MM.1S (cell line): ENCODE measurements around the gene UQCC2.
A peak's percentile ranks its signal among the peaks of the same experiment; 100 is the strongest.

ENCODE experiments used
- DNase-seq: peaks from one replicate; pipeline ENCODE4 v3.0.0-alpha.2; 2015
- H2AFZ ChIP-seq: fragments of 300-600 bp; sonication (generic); 2 replicates; pipeline ENCODE4 v1.6.0; 2016; ENCODE audit warnings: antibody characterized with exemption, low read length
- H3F3A ChIP-seq: fragments of 300-600 bp; sonication (generic); 2 replicates; pipeline ENCODE4 v1.6.1; 2016; ENCODE audit warnings: mild to moderate bottlenecking, antibody characterized with exemption, low read length, moderate library complexity, mixed read lengths; ENCODE audit not compliant: insufficient read depth
- H3K27ac ChIP-seq: fragments of 300-600 bp; sonication (generic); 2 replicates; pipeline ENCODE4 v1.5.1; 2016; ENCODE audit warnings: mild to moderate bottlenecking, low read length
- H3K27me3 ChIP-seq: fragments of 300-600 bp; sonication (generic); replicated peaks from 2 replicates; pipeline ENCODE4 v1.6.0; 2016; ENCODE audit warnings: low read length; ENCODE audit not compliant: insufficient read depth
- H3K36me3 ChIP-seq: fragments of 300-600 bp; sonication (generic); replicated peaks from 2 replicates; pipeline ENCODE4 v1.6.1; 2016; ENCODE audit warnings: mild to moderate bottlenecking, low read length, mixed read lengths; ENCODE audit not compliant: insufficient read depth
- H3K4me1 ChIP-seq: fragments of 300-600 bp; sonication (generic); 2 replicates; pipeline ENCODE4 v1.6.1; 2016; ENCODE audit warnings: low read length, mixed read lengths
- H3K4me2 ChIP-seq: fragments of 300-600 bp; sonication (generic); 2 replicates; pipeline ENCODE4 v1.6.0; 2016; ENCODE audit warnings: low read depth, low read length
- H3K4me3 ChIP-seq: fragments of 300-600 bp; sonication (generic); 2 replicates; pipeline ENCODE4 v1.5.1; 2016; ENCODE audit warnings: low read length, mixed read lengths
- H3K79me2 ChIP-seq: fragments of 300-600 bp; sonication (generic); 2 replicates; pipeline ENCODE4 v1.6.1; 2016; ENCODE audit warnings: mixed run types, low read length, mixed read lengths
- H3K9ac ChIP-seq: fragments of 300-600 bp; sonication (generic); 2 replicates; pipeline ENCODE4 v1.6.1; 2016; ENCODE audit warnings: low read length, mixed read lengths
- H3K9me2 ChIP-seq: fragments of 300-600 bp; sonication (generic); replicated peaks from 2 replicates; pipeline ENCODE4 v1.6.1; 2016; ENCODE audit warnings: mild to moderate bottlenecking, low read length, mixed read lengths; ENCODE audit not compliant: insufficient read depth
- H3K9me3 ChIP-seq: fragments of 300-600 bp; sonication (generic); replicated peaks from 2 replicates; pipeline ENCODE4 v1.6.1; 2016; ENCODE audit warnings: mild to moderate bottlenecking, low read length, mixed read lengths; ENCODE audit not compliant: insufficient read depth
- H4K20me1 ChIP-seq: fragments of 300-600 bp; sonication (generic); 2 replicates; pipeline ENCODE4 v1.6.1; 2016; ENCODE audit warnings: mild to moderate bottlenecking, low read length, moderate library complexity, mixed read lengths; ENCODE audit not compliant: insufficient read depth
- EZH2 ChIP-seq: fragments of 300-600 bp; sonication (generic); optimal IDR thresholded peaks from 2 replicates; pipeline ENCODE3; 2017; ENCODE audit warnings: low read depth, mild to moderate bottlenecking, antibody characterized with exemption, low read length, mixed read lengths
- EZH2phosphoT487 ChIP-seq: fragments of 300-600 bp; sonication (generic); IDR thresholded peaks from 2 replicates; pipeline ENCODE4 v1.6.1; 2018; ENCODE audit warnings: antibody characterized with exemption, low read length
- TF ChIP-seq, protein P1 (sequence below): fragments of 300-600 bp; sonication (generic); IDR thresholded peaks from 2 replicates; pipeline ENCODE4 v1.5.1; 2016; ENCODE audit warnings: antibody characterized with exemption, low read length, mixed read lengths

Gene UQCC2

DNA sequence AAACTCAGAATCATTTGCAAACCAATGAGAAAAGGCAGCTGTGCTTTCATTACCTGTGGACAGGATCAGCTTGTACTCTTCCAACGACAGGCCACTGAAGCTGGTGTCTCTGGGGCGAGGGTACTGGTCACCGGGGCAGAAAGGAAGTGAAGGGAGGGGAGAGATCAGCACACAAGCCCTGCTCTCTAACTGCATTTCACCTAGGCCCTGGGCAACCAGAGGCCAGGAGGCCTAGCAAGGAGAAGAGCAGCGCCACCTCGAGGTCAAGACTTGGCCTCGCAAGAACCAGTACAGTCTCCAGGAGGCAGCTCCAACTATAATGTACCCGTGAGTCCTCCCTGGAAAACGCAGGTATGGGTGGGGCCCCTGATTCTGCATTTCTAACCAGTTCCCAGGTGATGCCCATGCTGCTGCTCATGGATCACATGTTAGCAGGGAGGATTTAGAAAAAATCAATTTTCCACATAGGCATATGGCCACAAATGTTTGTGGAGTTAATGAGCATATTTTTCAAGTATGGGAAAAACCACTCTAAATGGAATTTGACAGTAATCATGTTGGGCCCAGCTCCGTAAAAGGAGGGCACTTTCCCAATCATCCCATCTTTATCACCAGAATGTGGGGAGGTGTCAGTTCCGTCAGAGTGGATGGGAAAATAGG, 11.0 kb downstream of the UQCC2 start:
- Histone ChIP-seq H3K36me3 (peaks cover 5% of the 10 kb centered on the region; the same call in 1 of the 2 replicates), H4K20me1 (no peaks in the 10 kb centered on the region), H3K27ac (no peak overlapping the region), H3F3A (peaks cover 10% of the 10 kb centered on the region), H3K4me1 (peaks cover 4% of the 10 kb centered on the region), H2AFZ (no peak overlapping the region), H3K79me2 (peaks cover 12% of the 10 kb centered on the region), H3K9me2 (no peaks in the 10 kb centered on the region), H3K4me3 (no peak overlapping the region), H3K9me3 (no peaks in the 10 kb centered on the region), H3K27me3 (no peaks in the 10 kb centered on the region), H3K9ac (no peak overlapping the region), H3K4me2 (no peak overlapping the region)
- TF ChIP-seq EZH2 (no peak), EZH2phosphoT487 (no peak)
- TF ChIP-seq, protein P1, sequence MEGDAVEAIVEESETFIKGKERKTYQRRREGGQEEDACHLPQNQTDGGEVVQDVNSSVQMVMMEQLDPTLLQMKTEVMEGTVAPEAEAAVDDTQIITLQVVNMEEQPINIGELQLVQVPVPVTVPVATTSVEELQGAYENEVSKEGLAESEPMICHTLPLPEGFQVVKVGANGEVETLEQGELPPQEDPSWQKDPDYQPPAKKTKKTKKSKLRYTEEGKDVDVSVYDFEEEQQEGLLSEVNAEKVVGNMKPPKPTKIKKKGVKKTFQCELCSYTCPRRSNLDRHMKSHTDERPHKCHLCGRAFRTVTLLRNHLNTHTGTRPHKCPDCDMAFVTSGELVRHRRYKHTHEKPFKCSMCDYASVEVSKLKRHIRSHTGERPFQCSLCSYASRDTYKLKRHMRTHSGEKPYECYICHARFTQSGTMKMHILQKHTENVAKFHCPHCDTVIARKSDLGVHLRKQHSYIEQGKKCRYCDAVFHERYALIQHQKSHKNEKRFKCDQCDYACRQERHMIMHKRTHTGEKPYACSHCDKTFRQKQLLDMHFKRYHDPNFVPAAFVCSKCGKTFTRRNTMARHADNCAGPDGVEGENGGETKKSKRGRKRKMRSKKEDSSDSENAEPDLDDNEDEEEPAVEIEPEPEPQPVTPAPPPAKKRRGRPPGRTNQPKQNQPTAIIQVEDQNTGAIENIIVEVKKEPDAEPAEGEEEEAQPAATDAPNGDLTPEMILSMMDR = peak; percentile 75
- peak; percentile 71 for DNase-seq

DNA sequence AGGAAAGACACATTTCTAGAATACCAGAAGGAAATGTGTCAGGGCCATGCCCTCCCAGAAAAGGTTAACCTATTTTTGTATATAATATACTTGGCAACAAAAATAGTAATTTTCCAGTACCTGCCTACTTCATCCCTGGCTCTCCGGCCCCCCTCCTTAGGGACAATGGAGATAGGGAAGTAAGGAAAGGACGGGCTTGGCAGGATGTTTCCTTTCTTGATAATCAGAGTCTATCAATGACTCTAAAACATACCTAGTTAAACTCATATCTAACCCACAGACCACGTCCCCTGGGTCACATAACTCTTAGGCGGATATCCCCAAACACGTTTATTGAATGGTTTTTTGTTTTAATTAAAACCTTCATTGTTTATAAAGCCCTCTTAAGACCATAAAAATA, 11.8 kb downstream of the UQCC2 start:
- Histone ChIP-seq H3K27ac (no peak overlapping the region), H3K9me3 (no peaks in the 10 kb centered on the region), H3K4me1 (no peaks in the 10 kb centered on the region), H4K20me1 (no peaks in the 10 kb centered on the region), H3K79me2 (peaks cover 8% of the 10 kb centered on the region), H3K4me3 (no peak overlapping the region), H3K9ac (no peak overlapping the region), H3K36me3 (peaks cover 5% of the 10 kb centered on the region; the same call in 1 of the 2 replicates), H2AFZ (no peak overlapping the region), H3F3A (peaks cover 10% of the 10 kb centered on the region; the same call in 1 of the 2 replicates), H3K27me3 (no peaks in the 10 kb centered on the region), H3K9me2 (no peaks in the 10 kb centered on the region), H3K4me2 (no peak overlapping the region)
- TF ChIP-seq EZH2phosphoT487 (no peak), EZH2 (no peak)
- TF ChIP-seq, protein P1 = no peak
- DNase-seq = no peak

DNA sequence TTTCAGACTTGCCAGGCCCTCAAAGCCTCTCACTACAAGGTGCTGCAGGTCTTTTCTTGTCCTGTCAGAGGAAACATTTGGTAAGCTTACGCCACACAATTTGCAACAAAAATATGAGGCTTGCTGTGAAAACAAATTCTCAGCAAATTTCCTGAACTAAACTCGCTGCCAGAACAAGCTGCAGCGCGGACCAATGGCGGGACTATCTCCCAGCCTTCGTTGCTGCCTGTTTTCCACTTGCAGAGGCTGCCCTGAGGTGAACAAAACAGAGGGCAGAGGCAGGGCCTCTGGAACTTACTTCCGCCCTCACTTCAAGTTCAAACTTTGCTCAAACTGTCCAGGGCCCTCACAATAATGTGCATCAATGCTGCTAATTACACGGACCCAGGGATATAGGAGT, 12.4 kb downstream of the UQCC2 start:
- no peaks in the 10 kb centered on the region for H4K20me1 ChIP-seq
- no peak for DNase-seq
- no peaks in the 10 kb centered on the region for H3K9me3 ChIP-seq
- H3K79me2 ChIP-seq = peaks cover 2% of the 10 kb centered on the region; the same call in 1 of the 2 replicates
- H3K4me3 ChIP-seq = no peak overlapping the region
- H3K27ac ChIP-seq = no peak overlapping the region
- no peaks in the 10 kb centered on the region for H3K27me3 ChIP-seq
- no peak overlapping the region for H3K4me2 ChIP-seq
- peaks cover 10% of the 10 kb centered on the region; the same call in 1 of the 2 replicates for H3F3A ChIP-seq
- TF ChIP-seq EZH2 (no peak), EZH2phosphoT487 (no peak)
- TF ChIP-seq, protein P1 = no peak
- no peak overlapping the region for H2AFZ ChIP-seq
- H3K36me3 ChIP-seq = peaks cover 5% of the 10 kb centered on the region; the same call in 1 of the 2 replicates
- no peaks in the 10 kb centered on the region for H3K9me2 ChIP-seq
- no peaks in the 10 kb centered on the region for H3K4me1 ChIP-seq
- H3K9ac ChIP-seq = no peak overlapping the region
